GM15510 (cell line): Measurements from ENCODE around the gene TTC23L.

Experiments
- POLR2A ChIP-seq: IDR thresholded peaks from 3 replicates; pipeline ENCODE4 v1.6.1; 2011; ENCODE audit warnings: borderline replicate concordance; ENCODE audit not compliant: insufficient read length; ENCODE audit errors: extremely low read depth

TTC23L gene

GRCh38 chr5:34847552-34847951 lies 8.6 kb downstream of the TTC23L start:
- TF ChIP-seq POLR2A = no peak

GRCh38 chr5:34848230-34848629 lies 9.3 kb downstream of the TTC23L start:
- TF ChIP-seq POLR2A = no peak

GRCh38 chr5:34849253-34849652 lies 10.3 kb downstream of the TTC23L start:
- TF ChIP-seq POLR2A = no peak

GRCh38 chr5:34854459-34855174 lies 15.7 kb downstream of the TTC23L start:
- no peak for TF ChIP-seq POLR2A

- TF ChIP-seq POLR2A = no peak
These were observed 18.2 kb downstream of the TTC23L start for GRCh38 chr5:34857161-34857560.

- no peak for TF ChIP-seq POLR2A
These were observed 18.9 kb downstream of the TTC23L start for GRCh38 chr5:34857894-34858293.

- TF ChIP-seq POLR2A = no peak
These were observed 19.8 kb downstream of the TTC23L start for GRCh38 chr5:34858790-34859189.

GRCh38 chr5:34859253-34859652 lies 20.3 kb downstream of the TTC23L start:
- no peak for TF ChIP-seq POLR2A

- no peak for TF ChIP-seq POLR2A
These were observed 25.0 kb downstream of the TTC23L start for GRCh38 chr5:34863946-34864345.

- no peak for TF ChIP-seq POLR2A
These were observed 26.1 kb downstream of the TTC23L start for GRCh38 chr5:34865091-34865490.

- no peak for TF ChIP-seq POLR2A
These were observed 28.1 kb downstream of the TTC23L start for GRCh38 chr5:34866989-34867471.

GRCh38 chr5:34867660-34868059 lies 28.7 kb downstream of the TTC23L start:
- TF ChIP-seq POLR2A = no peak

- no peak for TF ChIP-seq POLR2A
These were observed 29.8 kb downstream of the TTC23L start for GRCh38 chr5:34868791-34869190.

- no peak for TF ChIP-seq POLR2A
These were observed 30.3 kb downstream of the TTC23L start for GRCh38 chr5:34869256-34869655.

GRCh38 chr5:34870382-34870781 lies 31.4 kb downstream of the TTC23L start:
- no peak for TF ChIP-seq POLR2A

GRCh38 chr5:34876275-34876674 lies 37.3 kb downstream of the TTC23L start:
- no peak for TF ChIP-seq POLR2A

- no peak for TF ChIP-seq POLR2A
These were observed 42.3 kb downstream of the TTC23L start for GRCh38 chr5:34881246-34881645.

GRCh38 chr5:34886392-34887119 lies 47.6 kb downstream of the TTC23L start:
- no peak for TF ChIP-seq POLR2A
